GM19238 (cell line): ENCODE data around the gene ERF.

Experiments
- DNase-seq: peaks from one replicate; pipeline ENCODE4 v3.0.0; 2011; ENCODE audit warnings: low spot score; ENCODE audit not compliant: insufficient read length

The ERF gene

DNA sequence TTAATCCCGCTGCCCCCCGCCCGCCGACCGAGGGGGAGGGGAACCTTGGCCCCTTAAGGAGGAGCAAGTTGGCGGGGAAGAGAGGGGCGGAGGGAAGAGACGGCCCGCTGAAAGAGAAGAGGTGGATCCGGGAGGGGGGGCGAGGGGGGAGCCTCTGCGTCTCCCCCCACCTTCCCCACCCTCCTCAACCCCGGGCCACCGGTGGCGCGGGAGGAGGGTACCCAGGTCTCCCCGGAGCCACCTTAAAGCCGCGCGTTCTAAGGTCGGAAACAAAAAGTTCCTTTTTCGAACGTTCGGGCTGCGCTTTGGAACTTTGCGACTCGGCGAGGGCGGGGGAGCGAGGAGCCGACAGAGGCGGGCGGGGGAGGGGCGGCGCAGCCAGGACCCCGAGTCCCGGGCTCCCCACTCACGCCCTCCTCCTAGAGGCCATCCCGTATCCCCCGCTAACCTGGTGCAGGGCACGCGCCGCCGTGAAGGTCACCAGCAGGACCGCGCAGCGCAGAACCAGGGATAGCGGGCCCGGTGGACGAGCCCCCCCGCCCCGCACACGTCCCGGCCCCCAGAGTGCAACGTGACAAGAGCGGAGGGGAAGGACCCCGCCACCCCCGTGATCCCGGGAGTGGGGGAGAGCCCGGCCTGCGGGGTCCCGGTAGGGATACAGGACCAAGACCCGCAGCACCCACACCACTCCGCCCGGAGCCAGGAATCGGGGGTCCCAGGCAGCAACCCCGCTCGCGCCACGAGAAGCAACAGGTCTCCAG lies 659 bp downstream of the ERF start:
- peak; percentile 73 for DNase-seq

DNA sequence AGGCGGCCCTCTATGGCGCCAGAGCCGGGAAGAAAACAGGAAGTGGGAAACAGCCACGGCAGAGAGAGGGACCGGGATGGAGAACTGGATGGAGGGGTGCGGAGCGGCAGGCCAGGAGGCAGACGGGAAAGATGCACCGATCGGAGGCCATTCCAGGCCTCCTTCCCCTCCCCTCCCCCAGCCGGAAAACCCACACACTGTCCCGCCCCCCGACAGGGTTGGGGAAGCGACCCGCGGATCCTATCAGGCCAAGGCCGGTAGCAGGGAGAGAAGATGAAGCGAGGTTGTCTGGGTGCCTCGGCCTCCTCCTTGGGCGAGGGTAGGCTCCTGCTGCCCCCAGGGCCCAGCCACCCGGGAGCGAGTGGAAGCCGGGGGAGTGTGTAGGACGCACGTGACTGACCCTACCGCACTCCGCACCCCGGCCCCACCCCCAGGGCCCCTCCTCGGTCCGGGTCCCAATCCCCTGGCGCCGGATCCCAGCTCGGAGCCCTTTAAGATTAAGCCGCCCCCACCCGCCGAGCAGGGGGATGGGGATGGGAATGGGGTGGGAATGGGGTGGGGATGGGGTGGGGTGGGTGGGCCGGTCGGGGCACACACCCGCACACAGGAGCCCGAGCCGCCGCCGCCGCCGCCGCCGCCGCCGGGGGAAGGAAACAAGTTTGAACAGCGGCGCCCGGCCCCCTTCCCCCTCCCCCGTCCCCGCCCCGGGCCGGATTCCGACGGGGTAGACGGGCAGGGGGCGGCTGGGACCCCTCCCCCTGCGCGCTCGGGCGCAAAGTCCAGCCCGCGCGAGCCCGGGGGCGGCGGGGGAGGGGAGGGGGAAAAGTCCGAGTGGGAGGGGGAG lies 1.5 kb downstream of the ERF start:
- peak; percentile 77 for DNase-seq

DNA sequence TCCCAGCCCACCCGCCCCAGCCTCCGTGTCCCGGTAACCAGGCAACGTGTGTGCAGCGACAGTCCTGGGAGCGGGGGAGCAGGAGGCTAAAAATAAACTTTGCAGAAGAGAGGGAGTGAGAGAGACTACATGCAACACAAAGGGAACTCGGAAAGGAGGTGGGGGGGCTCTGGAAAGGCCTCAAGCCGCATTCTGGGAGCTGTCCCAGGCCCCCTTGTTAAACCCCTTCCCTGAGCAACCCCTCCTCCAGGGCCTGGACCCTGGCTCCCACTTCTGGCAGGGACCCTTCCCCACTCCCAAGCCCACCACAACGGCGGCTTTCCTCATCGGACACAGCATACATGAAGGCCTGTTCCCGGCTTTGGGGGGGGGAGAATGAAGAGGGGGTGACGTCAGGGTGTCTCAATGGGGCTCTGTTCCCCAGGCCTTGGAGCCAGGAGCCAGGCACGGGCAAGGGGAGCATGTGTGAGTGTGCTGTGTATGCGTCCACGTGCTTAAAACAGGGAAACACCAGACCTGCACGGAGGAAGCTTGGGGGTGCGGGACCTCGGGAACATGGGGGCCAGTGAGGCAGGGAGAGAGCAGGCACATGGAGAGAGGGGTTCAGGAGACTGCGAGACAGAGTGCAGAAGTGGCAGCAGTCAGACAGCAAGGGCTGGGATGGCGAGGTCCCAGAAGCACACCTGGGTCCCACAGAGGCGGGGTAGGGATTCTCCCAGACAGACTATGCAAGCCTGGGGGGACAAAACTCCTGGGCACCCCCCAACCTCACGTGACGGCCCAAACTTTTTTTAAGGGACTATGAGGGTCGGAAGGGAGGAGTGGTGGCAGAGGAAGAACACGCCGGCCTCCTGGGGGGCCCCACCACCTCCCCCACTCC lies 2.3 kb downstream of the ERF start:
- no peak for DNase-seq

DNA sequence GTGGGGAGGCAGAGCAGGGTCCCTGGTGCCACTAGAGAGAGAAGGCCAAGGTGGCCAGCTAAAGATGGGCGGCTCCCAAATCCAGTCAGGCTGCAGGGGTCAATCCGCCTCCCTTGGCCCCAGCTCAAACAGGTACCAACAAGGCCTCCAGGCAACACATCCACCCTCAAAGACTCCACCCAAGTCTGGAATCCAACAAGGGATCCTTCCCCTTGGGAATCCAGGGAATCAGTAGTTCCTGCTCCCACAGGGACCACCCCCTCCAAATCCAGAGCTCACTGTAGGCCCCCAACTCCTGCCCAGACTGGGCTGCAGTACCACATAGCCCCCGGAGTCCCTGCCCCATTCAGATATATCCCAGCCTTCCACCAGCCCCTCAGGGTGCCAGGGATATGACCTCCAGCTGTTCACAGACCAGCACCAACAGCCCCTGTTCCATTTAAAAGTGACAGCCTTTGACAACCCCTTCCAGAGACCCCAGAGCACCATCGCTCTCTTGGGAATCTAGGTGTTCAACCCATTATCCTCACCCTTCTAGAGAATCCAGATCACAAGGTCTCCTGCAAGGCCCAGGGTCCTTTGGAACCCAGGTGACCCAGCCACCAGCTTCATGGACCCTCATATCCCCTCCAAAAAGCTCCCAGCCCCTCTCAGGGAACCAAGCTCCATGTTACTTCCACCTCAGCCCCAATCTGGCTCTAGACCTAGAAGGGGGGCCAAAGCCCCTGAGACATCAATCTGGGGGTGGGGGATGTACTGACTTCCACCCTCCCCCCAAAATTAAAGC lies 3.2 kb downstream of the ERF start:
- DNase-seq = no peak

DNA sequence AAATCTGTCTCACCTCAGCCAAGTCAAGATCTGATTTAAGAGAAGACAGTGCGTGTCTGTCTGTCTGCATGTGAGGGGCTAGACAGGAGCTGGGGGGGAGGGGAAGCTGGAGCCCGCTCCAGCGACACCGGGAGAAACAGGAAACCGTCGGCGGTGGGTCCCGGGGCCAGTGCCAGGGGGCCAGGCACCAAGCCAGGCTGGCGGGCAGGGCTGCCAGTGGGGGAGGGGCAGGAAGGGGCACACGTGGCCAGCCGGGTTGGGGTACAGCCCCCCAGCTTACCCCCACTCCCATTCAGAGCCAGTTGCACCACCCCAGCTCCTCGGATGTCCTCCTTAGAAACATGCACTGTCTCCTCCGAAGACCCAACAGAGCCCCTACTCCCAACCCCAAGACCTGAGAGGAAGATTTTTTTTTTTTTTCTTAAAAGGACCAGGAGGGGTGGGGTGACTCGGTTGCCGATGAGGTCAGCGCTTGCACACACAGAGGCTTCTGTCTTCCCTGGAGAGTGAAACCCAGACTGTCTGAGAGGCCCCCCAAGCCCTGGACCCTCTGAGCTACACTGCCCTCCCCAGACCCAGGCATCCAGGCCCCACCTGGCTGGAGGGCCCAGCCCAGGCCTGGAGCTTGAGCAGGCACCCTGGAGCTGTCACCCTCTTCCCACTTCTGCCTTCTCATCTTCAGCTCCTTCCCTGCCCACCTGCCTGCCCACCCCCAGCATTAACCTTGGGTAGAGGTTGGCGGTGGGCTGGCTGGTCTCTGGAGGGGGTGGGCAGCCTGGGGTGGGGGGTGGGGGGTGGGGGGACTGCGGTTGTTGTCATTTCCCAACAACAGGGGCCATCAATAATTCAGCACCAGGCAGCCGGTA lies 4.0 kb downstream of the ERF start:
- no peak for DNase-seq

DNA sequence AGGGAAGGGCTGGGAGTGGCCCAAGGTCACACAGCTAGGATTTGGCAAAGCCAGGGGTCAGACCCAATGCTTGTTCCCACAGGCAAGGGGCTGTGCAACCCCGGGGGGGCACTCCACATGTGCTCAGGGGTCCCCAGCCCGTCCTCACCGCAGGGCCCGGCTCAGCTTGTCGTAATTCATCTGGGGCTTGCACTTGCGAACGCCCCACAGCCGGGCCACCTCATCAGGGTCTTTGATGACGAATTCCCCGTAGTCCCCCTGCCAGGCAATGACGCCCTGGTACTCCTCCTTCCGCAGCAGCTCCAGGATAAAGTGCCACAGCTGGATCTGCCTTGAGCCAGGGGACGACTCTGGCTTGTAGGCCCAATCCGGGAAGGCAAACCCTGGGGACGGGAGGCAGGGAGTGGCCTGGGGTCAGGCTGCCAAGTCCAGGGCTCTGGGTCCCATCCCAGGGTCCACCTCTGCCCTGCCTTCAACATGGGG lies 4.7 kb downstream of the ERF start:
- DNase-seq = no peak

DNA sequence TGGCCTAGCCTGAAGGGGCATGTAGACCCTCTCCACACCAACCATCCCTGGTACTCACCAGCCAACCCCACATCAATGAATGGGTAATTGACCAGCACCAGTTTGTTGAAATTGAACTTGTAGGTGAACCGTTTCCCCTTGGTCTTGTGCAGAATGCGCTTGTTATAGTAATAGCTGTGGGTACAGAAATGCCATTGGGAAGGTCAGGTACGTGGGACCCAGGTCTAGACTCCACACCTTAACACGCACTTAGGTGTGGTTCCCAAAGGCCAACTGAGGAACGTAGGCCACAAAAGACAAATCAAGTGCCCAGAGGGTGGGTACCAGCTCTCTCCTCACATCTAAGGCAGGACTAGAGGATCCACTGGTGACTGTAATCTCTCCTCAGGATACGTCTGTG lies 5.2 kb downstream of the ERF start:
- DNase-seq = no peak

DNA sequence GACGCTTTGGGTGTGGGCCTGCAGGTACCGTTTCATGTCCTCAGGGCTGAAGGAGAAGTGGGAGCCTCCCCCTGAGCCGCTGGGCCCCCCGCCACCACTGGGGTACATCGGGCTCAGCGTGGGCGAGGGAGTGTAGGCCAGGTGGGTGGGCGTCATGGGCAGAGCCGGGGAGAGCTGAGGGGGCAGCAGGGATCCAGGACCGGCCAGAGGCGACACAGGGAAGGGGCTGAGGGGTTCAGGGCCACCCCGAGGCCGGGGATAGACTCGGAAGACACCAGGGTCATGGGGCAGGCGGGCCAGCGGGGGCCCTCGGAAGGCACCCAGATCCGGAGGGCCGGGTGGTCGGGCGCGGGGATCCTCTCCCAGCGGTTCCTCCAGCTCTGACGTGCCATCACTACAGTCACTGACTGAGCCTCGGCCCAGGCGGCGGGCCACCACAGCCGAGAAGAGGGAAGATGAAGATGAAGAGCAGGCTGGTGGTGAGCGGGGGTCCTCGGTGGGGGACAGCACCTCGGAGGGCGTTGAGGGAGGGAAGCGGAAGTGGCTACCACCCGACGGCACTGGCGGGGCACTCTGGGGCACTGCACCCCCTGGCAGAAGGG lies 5.7 kb downstream of the ERF start:
- DNase-seq = no peak

DNA sequence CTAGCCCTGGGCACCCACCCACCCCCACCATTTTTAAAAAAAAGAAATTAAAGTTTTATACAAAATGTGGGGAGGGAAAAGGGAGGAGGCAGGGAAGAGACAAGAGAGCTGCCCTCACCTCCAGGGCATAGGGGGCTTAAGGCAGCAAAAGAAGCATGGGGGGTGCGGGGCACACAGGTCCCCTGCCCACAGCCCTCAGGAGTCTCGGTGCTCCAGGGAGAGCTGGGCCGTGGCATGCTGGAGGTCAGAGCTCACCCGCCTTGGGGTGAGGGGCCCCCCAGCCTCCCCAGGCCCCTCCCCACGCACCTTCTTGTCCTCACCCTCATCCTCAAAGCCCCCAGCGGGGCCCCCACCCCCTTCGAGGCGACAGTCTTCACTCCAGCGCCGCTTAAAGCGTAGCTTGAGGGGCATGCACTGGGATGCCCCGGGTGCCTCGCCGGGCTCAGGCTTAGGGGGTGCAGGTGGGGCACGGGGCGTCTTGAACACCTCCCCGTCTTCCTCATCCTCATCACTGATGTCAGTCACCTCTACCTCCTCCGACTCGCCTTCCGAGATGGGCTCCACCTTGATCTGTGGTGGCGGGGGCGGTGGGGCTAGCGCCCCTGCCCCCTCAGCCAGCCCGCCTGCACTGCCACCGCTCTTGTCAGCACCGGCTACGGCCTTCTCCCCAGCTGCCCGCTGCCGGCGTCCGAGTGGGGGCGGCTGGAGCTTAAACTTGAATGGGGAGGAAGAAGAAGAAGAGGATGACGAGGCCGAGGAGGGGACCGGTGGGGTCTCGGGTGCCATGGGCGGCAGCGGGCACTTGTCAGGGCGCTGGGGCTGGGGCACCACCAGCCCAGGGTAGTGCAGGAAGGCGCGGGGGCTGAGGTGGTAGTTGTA lies 6.4 kb downstream of the ERF start:
- no peak for DNase-seq

DNA sequence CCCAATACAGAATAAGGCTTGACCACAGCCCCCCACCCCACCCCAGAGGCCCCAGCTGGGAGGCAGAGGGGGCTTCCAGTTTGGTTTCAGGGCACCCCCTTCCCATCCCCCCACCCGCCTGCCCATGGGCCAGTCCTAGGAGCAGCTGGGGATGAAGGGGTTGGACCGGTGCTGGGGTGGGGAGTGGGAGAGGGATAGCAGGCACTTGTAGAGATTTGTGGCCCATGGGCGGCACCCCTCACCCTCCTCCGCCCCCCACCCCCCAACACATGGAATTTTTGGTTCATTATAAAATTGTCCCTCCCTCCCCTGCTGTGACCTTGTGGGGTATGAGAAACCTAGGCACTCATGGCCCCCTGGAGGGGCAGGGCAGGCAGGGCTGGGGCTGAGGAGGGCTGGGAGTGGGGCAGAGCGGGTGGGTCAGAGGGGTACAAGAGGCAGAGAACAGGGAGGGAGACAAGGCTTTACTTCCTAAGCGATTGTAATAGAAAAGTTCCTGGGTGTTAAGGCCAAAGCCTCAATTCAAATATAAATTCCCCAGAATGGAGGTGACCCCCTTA lies 7.2 kb downstream of the ERF start:
- no peak for DNase-seq

DNA sequence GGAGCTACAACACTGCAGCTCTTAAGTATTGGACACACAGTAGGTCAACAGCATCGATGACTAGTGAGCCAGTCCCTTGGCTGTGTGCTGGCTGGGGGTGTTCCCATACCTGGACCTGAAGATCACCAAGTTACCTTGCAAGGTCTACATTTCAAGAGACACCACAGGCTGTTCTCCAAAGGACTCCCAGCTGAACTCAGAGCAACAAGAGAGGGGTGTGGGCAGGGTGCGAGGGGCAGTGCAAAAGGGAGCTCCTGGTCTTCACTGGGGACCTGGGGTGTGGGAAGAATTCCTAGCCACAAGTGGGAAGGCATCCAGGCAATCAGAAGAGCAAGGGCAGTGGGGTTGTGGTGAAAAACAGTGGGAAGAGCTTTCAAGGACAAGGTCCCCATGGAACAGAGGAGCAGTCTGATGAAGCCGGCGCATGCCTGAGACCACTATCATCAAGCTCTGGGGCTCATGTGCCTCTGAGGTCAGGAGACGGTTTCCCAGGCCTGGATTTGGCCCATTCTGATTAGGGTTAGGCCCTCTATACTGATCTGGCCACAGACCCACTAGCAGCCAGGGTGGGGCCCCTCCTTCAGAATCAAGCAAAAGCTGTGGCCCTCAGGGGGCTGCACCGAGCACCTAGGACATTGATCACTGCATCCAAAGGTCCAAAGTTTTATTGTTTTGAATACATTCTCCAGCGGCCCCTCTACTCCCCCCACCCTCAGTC lies 7.8 kb downstream of the ERF start:
- DNase-seq = no peak

DNA sequence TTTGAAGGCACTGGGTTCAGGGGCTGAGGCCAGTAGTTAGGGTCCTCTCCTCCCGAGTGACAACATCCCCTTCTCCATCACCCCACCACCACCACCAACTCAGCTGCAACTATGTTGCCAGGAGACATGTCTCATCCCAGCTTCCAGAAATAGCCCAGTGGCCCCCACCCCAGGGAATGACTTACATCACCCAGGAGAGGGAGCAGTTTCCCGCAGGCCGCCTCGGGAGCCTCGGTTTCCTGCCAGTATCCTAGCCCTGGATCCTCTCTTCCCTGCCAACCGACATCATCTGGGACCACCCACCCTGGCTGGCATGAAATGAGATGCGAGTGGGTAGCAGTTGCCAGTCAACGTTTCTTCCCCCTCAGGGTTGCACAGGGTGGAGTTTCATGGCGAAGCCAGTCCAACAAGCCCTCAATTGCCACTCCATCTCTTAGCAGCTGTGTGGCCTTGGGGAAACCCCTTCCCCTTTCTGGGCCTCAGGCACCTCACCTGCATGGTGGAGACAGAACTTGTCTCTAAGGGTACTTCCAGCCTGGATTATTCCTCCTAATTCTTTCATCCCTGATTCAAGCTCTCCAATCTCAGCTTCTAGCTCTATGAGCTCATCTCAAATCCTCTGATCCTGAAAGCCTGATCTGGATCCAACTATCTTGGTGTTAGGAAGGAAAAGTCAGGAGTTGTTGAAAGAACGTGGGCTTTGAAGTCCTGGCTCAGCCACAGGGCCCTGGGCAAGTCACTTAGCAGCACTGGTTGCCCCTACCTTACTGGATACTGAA lies 8.6 kb downstream of the ERF start:
- DNase-seq = no peak

DNA sequence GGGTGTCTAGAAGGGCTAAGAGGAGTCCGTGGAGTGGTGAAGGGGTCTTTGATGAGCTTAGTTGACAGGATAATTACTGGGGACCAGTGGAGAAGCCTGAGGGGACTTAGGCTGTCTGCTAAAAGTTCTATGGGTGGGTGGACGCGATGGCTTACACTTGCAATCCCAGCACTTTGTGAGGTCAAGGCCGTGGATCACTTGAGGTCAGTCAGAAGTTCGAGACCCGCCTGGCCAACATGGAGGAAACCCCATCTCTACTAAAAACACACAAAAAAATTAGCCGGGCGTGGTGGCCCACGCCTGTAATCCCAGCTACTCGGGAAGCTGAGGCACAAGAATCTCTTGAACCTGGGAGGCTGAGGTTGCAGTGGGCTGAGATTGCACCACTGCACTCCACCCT lies 9.7 kb downstream of the ERF start:
- no peak for DNase-seq

DNA sequence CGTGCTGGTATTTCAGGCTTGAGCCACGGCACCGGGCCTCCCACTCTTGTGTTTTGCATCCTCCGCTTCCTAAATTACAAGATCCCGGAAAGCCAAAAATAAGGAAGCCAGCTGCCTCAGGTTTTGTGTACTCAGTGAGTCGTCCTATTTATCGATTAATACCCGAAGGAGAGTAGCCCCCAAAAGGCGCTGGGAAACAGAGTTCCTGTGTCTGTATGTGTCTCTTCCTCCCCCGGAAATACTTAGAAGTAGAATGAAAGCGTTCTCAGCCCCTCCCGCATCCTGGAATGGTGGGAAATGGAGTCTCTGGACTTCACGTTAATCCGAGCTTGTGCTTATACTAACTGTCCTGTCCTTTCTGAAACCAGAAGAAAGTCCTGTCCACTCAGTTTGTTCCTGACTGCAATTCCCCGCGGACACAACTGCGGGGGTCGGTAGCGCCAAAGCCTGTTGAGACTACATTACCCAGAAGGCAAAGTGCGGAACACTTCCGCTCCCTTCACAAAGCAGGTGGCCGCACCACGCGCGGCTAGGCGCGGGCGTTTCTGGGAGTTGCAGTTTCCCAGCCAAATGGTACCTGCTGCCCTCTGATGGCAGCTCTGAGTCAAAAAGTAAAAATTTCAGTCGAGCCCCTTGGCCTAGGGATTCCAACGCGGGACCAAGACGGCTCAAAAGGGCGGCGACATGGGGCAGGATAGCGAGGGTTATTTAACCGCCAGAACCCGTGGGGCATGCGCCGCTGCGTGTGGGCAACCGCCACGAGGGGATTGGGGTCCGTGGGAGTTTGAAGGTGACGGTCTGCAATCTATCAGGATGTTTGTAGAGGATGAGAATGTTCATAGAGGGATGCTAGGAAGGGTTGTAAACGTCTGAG lies 10.3 kb downstream of the ERF start:
- peak; percentile 91 for DNase-seq

DNA sequence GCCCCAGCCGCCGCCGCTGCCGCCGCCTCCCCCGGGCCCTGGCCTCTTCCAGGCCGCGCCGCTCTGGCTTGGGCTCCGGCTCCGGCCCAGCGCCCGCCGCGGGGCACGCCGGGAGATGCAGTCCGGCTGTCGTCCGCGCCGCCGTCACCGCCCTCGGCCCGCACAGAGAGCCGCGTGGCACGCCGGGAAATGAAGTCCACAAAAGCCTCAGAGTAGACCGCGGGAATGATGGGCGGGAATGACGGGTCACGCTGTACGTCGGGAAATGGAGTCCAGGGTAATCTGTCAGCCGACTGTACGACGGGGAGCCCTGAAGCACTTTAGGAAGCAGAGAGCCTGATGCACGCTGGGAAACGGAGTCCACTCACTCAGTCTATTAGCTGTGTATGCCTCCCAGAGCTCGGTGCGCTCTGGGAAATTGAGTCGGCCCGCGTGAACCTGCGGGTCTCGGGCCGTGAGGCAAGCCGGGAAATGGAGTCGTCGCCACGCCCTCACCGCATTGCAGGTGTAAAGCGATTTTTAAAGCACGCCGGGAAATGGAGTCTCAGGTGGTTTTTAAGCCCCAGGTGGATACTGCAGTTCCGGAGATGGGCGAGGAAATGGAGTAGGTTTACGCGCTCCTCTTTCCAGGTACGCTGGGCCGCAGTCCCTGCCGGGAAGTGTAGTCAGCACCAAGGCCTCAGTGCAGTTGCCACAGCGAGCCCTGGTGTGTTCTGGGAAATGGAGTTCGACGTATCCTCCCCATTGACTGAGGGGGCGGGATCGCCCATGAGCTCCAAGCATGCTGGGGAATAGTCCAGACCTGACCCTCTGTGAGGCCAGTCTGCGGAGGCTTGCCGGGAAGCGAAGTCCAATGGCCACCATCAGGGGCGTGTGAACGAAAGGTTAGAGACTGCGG lies 12.2 kb downstream of the ERF start, which contains the start of gene GSK3A:
GSK3A (minus strand) TSS at position 91 of the 898 bp plus-strand sequence. CDS start 137 bp downstream, outside the sequence.
- peak; percentile 92 for DNase-seq
